H1 (cell line): ENCODE measurements around the gene OR2L8. TPM values are rescaled to one million over a fixed set of nuclear protein-coding genes. Genes with fewer than 3 reads are reported as not detected.

ENCODE experiments used
- BCL11A ChIP-seq, 2 experiments: IDR thresholded peaks; one replicate each; pipeline ENCODE4 v1.6.1; 2011; ENCODE audit warnings: low read depth in 2 of 2, low read length in 2 of 2, mild to moderate bottlenecking in 2 of 2
- FOSL1 ChIP-seq: IDR thresholded peaks from 2 replicates; pipeline ENCODE4 v1.6.1; 2011; ENCODE audit warnings: mild to moderate bottlenecking, low read depth, low read length, moderate library complexity; ENCODE audit not compliant: insufficient read depth
- NANOG ChIP-seq: IDR thresholded peaks from 2 replicates; pipeline ENCODE4 v1.6.1; 2011; ENCODE audit warnings: low read length, low read depth, mild to moderate bottlenecking, inconsistent platforms; ENCODE audit not compliant: insufficient read depth, poor library complexity, severe bottlenecking
- NRF1 ChIP-seq: IDR thresholded peaks from 2 replicates; pipeline ENCODE4 v1.6.1; 2011; ENCODE audit warnings: mild to moderate bottlenecking, low read depth, low read length, improper control_type of control experiment
- RNF2 ChIP-seq: fragments of 200-900, 300-1000 bp; sonication (generic); IDR thresholded peaks from 2 replicates; pipeline ENCODE4 v1.7.1; 2016; ENCODE audit warnings: borderline replicate concordance, low read depth, mild to moderate bottlenecking, antibody characterized with exemption, low read length; ENCODE audit not compliant: poor library complexity, severe bottlenecking; ENCODE audit errors: missing control alignments
- polyA plus RNA-seq, 7 experiments: library from polyadenylated mRNA; depleted of rRNA in 3 of 7; stranded (reverse) in 5 of 7; unstranded in 2 of 7; fragments of >200 nt in 5 of 7; fragments of 200-250 nt in 2 of 7; gene quantifications; 1 replicate in 5 of 7; 2 replicates in 1 of 7; 4 replicates in 1 of 7; pipeline versions ENCODE4 v1.2.1 to v1.2.3, GENCODE V29; 2011 to 2013; ENCODE audit warnings: missing spikeins in 2 of 7, mixed read lengths in 2 of 7
- total RNA-seq: library from RNA; stranded (reverse); fragmentation: NEBNext Ultra II Directional; extraction: Animal tissue kit (Norgen Biotek cat#: 25700); gene quantifications from 2 replicates; pipeline ENCODE4 v1.2.1, GENCODE V29; 2021
- TF ChIP-seq, protein P1 (sequence below): IDR thresholded peaks from 2 replicates; pipeline ENCODE4 v1.6.1; 2012; ENCODE audit warnings: inconsistent platforms

The OR2L8 gene
- total and polyA plus RNA-seq, 2 of the 8 experiments (the other 6 are each of a cell fraction or from before 2014, with no cell fraction given) = not detected

DNA sequence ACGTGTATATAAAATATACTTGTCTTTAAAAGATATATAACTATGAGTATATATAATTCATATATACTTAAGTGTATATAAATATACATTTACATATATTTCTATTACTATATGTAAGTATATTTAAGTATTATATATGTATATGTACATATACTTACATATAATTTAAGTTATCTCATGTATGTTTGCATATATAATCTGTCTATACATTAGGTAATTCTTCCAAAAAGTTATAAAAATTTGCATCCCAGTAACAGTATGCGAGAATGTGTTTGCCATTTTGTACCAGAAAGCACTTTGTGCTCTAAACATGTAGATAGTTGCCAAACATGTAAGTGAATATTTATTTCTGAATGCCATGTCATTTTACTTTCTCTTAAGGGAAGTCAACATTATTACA lies 16.3 kb downstream of the OR2L8 start, which contains the start of gene OR2AK2 (continued):
- TF ChIP-seq, protein P1, sequence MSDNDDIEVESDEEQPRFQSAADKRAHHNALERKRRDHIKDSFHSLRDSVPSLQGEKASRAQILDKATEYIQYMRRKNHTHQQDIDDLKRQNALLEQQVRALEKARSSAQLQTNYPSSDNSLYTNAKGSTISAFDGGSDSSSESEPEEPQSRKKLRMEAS = no peak
- TF ChIP-seq FOSL1 (no peak), BCL11A (IDR thresholded peaks at IDR 0.05; ENCODE audit: low read depth in 2 of 2, low read length in 2 of 2) (no peak), NANOG (no peak), RNF2 (no peak), NRF1 (no peak)
